ENCODE measurements around the gene COX14. TPM values are rescaled to one million over a fixed set of nuclear protein-coding genes. Genes with fewer than 3 reads are reported as not detected.
A peak's percentile ranks its signal among the peaks of the same experiment; 100 is the strongest.

COX14 gene
- total RNA-seq, 6 experiments from 2014 or later: 37.7 to 67.5 (median 50.6) TPM

DNA sequence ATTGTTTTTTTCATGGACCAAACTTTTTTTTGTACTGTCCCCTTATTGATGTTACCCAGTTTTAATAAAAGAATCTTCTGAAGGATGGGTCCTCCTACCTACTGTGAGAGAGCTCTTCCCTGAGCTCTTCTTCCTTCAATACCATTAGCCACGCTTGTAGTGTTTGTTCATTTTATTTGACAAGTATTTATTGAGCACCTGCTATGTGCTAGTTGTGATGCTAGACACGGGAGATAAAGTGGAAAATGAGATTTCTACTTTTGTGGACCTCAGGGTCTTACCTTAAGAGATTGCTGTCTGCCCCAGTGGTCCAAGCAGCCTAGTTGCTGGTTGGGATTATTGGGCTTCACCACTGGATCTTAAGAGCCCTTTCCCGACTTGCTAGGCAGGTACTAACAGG lies 11.5 kb upstream of the COX14 start:
- Histone ChIP-seq H3K27me3 (no peaks in the 10 kb centered on the region), H3K4me3 (no peak overlapping the region), H3K27ac (no peak overlapping the region), H3K9me3 (no peaks in the 10 kb centered on the region), H3K4me1 (peaks cover 0 to 27% (median 12%) of the 10 kb centered on the region in 4 donors), H3K36me3 (peaks cover 0 to 42% (median 28%) of the 10 kb centered on the region in 4 donors)
- DNase-seq: no peak
- WGBS (ENCODE audit: insufficient coverage, low coverage, low lambda C conversion rate, missing lambda C conversion rate): 94% methylated on average over 2 of the region's 3 CpGs
- intact Hi-C loops (cut with DNase I): no loop called here
- TF ChIP-seq, protein P1, sequence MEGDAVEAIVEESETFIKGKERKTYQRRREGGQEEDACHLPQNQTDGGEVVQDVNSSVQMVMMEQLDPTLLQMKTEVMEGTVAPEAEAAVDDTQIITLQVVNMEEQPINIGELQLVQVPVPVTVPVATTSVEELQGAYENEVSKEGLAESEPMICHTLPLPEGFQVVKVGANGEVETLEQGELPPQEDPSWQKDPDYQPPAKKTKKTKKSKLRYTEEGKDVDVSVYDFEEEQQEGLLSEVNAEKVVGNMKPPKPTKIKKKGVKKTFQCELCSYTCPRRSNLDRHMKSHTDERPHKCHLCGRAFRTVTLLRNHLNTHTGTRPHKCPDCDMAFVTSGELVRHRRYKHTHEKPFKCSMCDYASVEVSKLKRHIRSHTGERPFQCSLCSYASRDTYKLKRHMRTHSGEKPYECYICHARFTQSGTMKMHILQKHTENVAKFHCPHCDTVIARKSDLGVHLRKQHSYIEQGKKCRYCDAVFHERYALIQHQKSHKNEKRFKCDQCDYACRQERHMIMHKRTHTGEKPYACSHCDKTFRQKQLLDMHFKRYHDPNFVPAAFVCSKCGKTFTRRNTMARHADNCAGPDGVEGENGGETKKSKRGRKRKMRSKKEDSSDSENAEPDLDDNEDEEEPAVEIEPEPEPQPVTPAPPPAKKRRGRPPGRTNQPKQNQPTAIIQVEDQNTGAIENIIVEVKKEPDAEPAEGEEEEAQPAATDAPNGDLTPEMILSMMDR (IDR thresholded peaks at IDR 0.05): no peak
- no peak for TF ChIP-seq POLR2A (IDR thresholded peaks at IDR 0.05)
- no peak for ATAC-seq

DNA sequence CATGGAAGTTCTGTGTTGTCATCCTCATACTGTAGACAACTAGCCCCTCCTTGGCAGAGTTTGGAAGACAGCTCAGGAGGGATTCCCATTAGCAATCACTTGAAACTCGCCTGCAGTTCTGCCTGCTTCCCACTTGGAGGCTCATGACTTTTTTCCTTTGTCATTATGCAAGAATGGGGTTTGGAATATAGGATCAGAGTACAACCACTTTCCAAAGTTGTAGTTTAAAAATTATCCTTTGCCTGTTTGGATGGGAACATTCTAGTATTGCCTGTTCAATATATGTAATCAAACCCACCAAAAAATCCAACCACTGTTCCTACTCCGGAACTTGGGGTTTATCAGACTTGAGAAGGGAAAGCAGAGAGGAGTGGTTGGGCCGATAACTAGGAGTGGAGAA lies 10.4 kb upstream of the COX14 start:
- Histone ChIP-seq H3K27me3 (no peaks in the 10 kb centered on the region), H3K4me3 (no peak overlapping the region), H3K27ac (peak overlapping the region in 2 of 3 donors; percentile 87 to 90), H3K36me3 (peaks cover 0 to 34% (median 19%) of the 10 kb centered on the region in 4 donors), H3K4me1 (peaks cover 0 to 37% (median 15%) of the 10 kb centered on the region in 4 donors), H3K9me3 (no peaks in the 10 kb centered on the region)
- WGBS (ENCODE audit: insufficient coverage, low coverage, low lambda C conversion rate, missing lambda C conversion rate): 30% methylated on average over 3 of the region's 3 CpGs
- DNase-seq (no peak), ATAC-seq (peak; percentile 7 to 37 (median 27))
- intact Hi-C loops (cut with DNase I): no loop called here
- TF ChIP-seq, protein P1 (IDR thresholded peaks at IDR 0.05): peak; percentile 45 to 60 (median 50)
- no peak for TF ChIP-seq POLR2A (IDR thresholded peaks at IDR 0.05)

DNA sequence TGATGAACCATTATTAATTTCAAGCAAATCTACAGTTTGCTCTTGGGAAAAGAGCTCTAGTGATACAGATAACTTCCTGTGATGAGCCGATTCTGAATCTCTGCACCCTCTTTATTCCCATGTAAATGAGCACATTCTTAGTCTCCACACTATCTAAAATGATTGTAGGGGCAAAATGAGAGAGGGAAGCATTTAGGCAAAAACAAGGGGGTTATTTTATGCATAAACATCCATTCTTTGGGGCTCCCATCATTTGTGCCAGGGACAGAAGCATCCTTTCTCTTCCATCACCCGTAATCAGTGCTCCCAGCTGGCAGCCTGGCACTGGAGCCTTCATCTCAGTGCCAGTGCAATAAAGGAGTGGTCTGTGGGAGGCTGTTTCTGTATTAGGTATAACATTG lies 9.9 kb upstream of the COX14 start:
- intact Hi-C loops (cut with DNase I): no loop called here
- 77% methylated on average over 1 of the region's 2 CpGs for WGBS (ENCODE audit: insufficient coverage, low coverage, low lambda C conversion rate, missing lambda C conversion rate)
- no peak for DNase-seq

DNA sequence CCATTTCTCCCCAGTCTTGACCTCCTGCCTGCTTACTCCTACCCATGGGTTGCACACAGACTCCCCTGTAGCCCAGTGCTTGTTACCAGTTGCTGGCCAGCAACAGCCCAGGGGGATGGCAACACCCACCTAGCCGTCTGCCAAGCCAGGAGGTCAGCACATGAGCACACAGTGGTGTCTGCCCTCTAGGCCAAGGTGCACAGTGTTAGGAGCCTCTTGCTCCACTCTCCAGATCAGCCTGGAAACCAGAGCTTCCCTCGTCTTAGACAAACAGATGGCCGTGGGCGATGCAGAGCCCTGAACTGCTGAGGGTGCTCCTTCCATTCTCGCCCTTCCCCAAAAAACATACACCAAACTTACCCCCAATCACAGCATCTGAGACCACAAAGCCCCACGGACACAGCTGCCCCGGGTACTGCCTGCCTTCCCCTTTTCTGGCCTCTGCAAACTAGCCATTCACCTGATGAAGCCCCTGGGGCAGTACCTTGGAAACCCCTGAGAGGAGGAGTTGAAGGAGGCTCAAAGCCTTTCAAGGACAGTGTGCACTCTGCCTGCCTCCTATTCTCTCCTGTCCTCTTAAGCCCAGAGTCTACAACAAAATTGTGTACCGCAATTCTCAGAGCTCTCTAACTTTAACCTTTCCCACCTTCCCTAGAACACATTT lies 9.3 kb upstream of the COX14 start:
- Histone ChIP-seq H3K36me3 (peaks cover 0 to 28% (median 16%) of the 10 kb centered on the region in 4 donors), H3K4me1 (peaks cover 0 to 43% (median 19%) of the 10 kb centered on the region in 4 donors), H3K27ac (peak overlapping the region in 2 of 3 donors; percentile 87 to 90), H3K9me3 (no peaks in the 10 kb centered on the region), H3K4me3 (no peak overlapping the region), H3K27me3 (no peaks in the 10 kb centered on the region)
- 37% methylated on average over 4 of the region's 8 CpGs for WGBS (ENCODE audit: insufficient coverage, low coverage, low lambda C conversion rate, missing lambda C conversion rate)
- peak; percentile 59 for TF ChIP-seq POLR2A (IDR thresholded peaks at IDR 0.05)
- TF ChIP-seq, protein P1 (IDR thresholded peaks at IDR 0.05): no peak
- intact Hi-C loops (cut with DNase I): no loop called here
- ATAC-seq: peak; percentile 74 to 84 (median 80)
- peak; percentile 75 to 93 (median 91) for DNase-seq

More for the DNA sequence above, 9.9 kb upstream of the COX14 start:
- Histone ChIP-seq H3K4me1 (peaks cover 0 to 37% (median 17%) of the 10 kb centered on the region in 4 donors), H3K4me3 (no peak overlapping the region), H3K9me3 (no peaks in the 10 kb centered on the region), H3K27me3 (no peaks in the 10 kb centered on the region), H3K27ac (peak overlapping the region in 2 of 3 donors; percentile 87 to 90), H3K36me3 (peaks cover 0 to 32% (median 15%) of the 10 kb centered on the region in 4 donors)
- ATAC-seq: no peak
- TF ChIP-seq POLR2A (IDR thresholded peaks at IDR 0.05): no peak
- TF ChIP-seq, protein P1 (IDR thresholded peaks at IDR 0.05): no peak

Data from right lobe of liver (tissue), 6 donors.